Measurements from ENCODE around the gene ERBB2. TPM values are rescaled to one million over a fixed set of nuclear protein-coding genes. Genes with fewer than 3 reads are reported as not detected.
A peak's percentile ranks its signal among the peaks of the same experiment; 100 is the strongest.

The ERBB2 gene
- total RNA-seq, 1 experiment from 2014 or later, result 216 TPM

GRCh38 chr17:39673335-39674081 is 26.4 kb upstream of the ERBB2 start:
- no peak overlapping the region for H2BK120ac ChIP-seq (ENCODE audit: low read depth, low read length, poor library complexity, severe bottlenecking)
- no peaks in the 10 kb centered on the region; the same call in 1 of the 2 replicates for H3K4me1 ChIP-seq (ENCODE audit: insufficient read depth, low read length)
- H3K9ac ChIP-seq (ENCODE audit: extremely low read depth, insufficient read length, low read length), result no peak overlapping the region
- no peak overlapping the region for H2BK20ac ChIP-seq (ENCODE audit: low read depth, low read length, poor library complexity, severe bottlenecking)
- no peak for DNase-seq
- H3K9me3 ChIP-seq (ENCODE audit: control insufficient read depth, low read depth, low read length), result no peaks in the 10 kb centered on the region
- H2AK5ac ChIP-seq (ENCODE audit: insufficient read length, low read length), result no peak overlapping the region
- H3K4me3 Mint-ChIP-seq, result no peak overlapping the region; a peak in 1 of 5 replicates
- H4K91ac ChIP-seq (ENCODE audit: insufficient read length, low read depth, low read length), result no peak overlapping the region
- no peak overlapping the region; the same call in 1 of the 2 replicates for H2BK15ac ChIP-seq (ENCODE audit: low read depth, low read length)
- no peak overlapping the region for H3K4me2 ChIP-seq (ENCODE audit: insufficient read depth, insufficient read length, low read length)
- no peak for TF ChIP-seq CTCF (conservative IDR thresholded peaks at IDR 0.05)
- H3K4ac ChIP-seq (ENCODE audit: low read depth, low read length), result no peak overlapping the region
- no peak overlapping the region for H3T11ph ChIP-seq (ENCODE audit: low read length)
- peaks cover 31 to 33% of the 10 kb centered on the region in 2 experiments for H3K4me1 Mint-ChIP-seq
- H3K9me3 Mint-ChIP-seq, result no peaks in the 10 kb centered on the region; a peak in 1 of 5 replicates
- H2AFZ ChIP-seq (ENCODE audit: low read length), result no peak overlapping the region
- H3K36me3 Mint-ChIP-seq (ENCODE audit: insufficient read depth in 1 of 3, low read depth in 3 of 3), result peaks cover 0 to 3% (median 0%) of the 10 kb centered on the region in 3 experiments; a peak in 2 of 7 replicates
- H3K79me1 ChIP-seq (ENCODE audit: insufficient read depth, low read depth, low read length, poor library complexity, severe bottlenecking), result no peaks in the 10 kb centered on the region
- H3K27me3 Mint-ChIP-seq (ENCODE audit: low read depth), result peaks cover 30% of the 10 kb centered on the region
- WGBS (ENCODE audit: extremely low coverage, insufficient read length, low lambda C conversion rate), result no CpG with 5 or more reads among the region's 13 CpGs
- H3K18ac ChIP-seq (ENCODE audit: insufficient read length, low read depth, low read length), result no peak overlapping the region
- H3K14ac ChIP-seq (ENCODE audit: insufficient read depth, low read length), result no peak overlapping the region
- H4K8ac ChIP-seq (replicated peaks; ENCODE audit: insufficient read length, low read depth, low read length), result no peak overlapping the region
- H3K79me2 ChIP-seq (ENCODE audit: insufficient read depth, low read length), result no peaks in the 10 kb centered on the region
- H2BK5ac ChIP-seq (ENCODE audit: insufficient read length, low read length), result no peak overlapping the region
- H4K5ac ChIP-seq (ENCODE audit: insufficient read length, low read depth, low read length), result no peak overlapping the region
- H3K27me3 ChIP-seq (ENCODE audit: insufficient read depth, low read length), result no peaks in the 10 kb centered on the region; the same call in 1 of the 2 replicates
- H3K56ac ChIP-seq (ENCODE audit: insufficient read length, low read depth, low read length), result no peak overlapping the region
- H2BK12ac ChIP-seq (ENCODE audit: insufficient read length, low read depth, low read length), result no peak overlapping the region
- no peak overlapping the region for H3K27ac ChIP-seq (ENCODE audit: insufficient read length, low read depth, low read length)
- H3K23me2 ChIP-seq (ENCODE audit: insufficient read length, low read depth, low read length, poor library complexity, severe bottlenecking), result peaks cover 2% of the 10 kb centered on the region
- no peaks in the 10 kb centered on the region for H4K20me1 ChIP-seq (ENCODE audit: control insufficient read depth, insufficient read depth, insufficient read length)
- H3K23ac ChIP-seq (ENCODE audit: insufficient read length, low read depth, low read length), result no peak overlapping the region
- H3K27ac Mint-ChIP-seq, result peak overlapping the region in 1 of 3 experiments; percentile 12; a peak in 1 of 7 replicates
